Common myeloid progenitor, CD34-positive (primary cell): Measurements from ENCODE around the gene HOXD11.

ENCODE experiments used
- CTCF ChIA-PET: fragments of 350-600 bp; sonication (Branson Sonifier 250); formaldehyde crosslinking; loops from one replicate; lab custom pipeline; 2021; ENCODE audit warnings: antibody characterized with exemption; lab: Charles Lee
- POLR2A ChIA-PET: fragments of 350-600 bp; sonication (Branson Sonifier 250); formaldehyde crosslinking; loops from one replicate; lab custom pipeline; 2021; ENCODE audit warnings: antibody characterized with exemption; lab: Charles Lee
- DNase-seq, 3 donors: peaks; one replicate each; pipeline versions ENCODE4 v3.0.0 to v3.0.0-alpha.2; 2013
- H3K27ac ChIP-seq, 2 experiments: 1 replicate in 1 of 2; 2 replicates in 1 of 2; pipeline ENCODE4 v1.7.0; 2013; ENCODE audit warnings: inconsistent platforms in 2 of 2, low read length in 2 of 2, mild to moderate bottlenecking in 2 of 2, low read depth in 1 of 2, moderate library complexity in 1 of 2; ENCODE audit not compliant: severe bottlenecking in 2 of 2, insufficient read depth in 1 of 2, poor library complexity in 1 of 2
- H3K27me3 ChIP-seq, 5 experiments: replicated peaks in 2 of 5; 1 replicate in 3 of 5; 2 replicates in 2 of 5; pipeline versions ENCODE4 v1.6.1 to v1.7.0; 2013; ENCODE audit warnings: low read length in 4 of 5, mild to moderate bottlenecking in 2 of 5, moderate library complexity in 2 of 5, inconsistent platforms in 1 of 5; ENCODE audit not compliant: insufficient read depth in 5 of 5, control insufficient read depth in 4 of 5
- H3K36me3 ChIP-seq, 4 experiments: 1 replicate in 2 of 4; 2 replicates in 2 of 4; pipeline versions ENCODE4 v1.6.1 to v1.7.0; 2013; ENCODE audit warnings: low read length in 3 of 4, control low read depth in 1 of 4, mild to moderate bottlenecking in 1 of 4; ENCODE audit not compliant: control insufficient read depth in 4 of 4, insufficient read depth in 4 of 4
- H3K4me1 ChIP-seq, 4 experiments: 1 replicate in 3 of 4; 2 replicates in 1 of 4; pipeline versions ENCODE4 v1.6.1 to v1.7.1; 2013; ENCODE audit warnings: low read length in 3 of 4, mild to moderate bottlenecking in 3 of 4, control low read depth in 1 of 4, inconsistent platforms in 1 of 4, moderate library complexity in 1 of 4; ENCODE audit not compliant: control insufficient read depth in 4 of 4, insufficient read depth in 4 of 4; ENCODE audit errors: control extremely low read depth in 1 of 4
- H3K4me3 ChIP-seq, 7 experiments: 1 replicate in 4 of 7; 2 replicates in 3 of 7; pipeline versions ENCODE4 v1.5.1 to v1.7.0; 2013; ENCODE audit warnings: mild to moderate bottlenecking in 7 of 7, low read length in 6 of 7, moderate library complexity in 6 of 7, inconsistent platforms in 2 of 7, low read depth in 2 of 7, control low read depth in 1 of 7; ENCODE audit not compliant: insufficient read depth in 4 of 7, control insufficient read depth in 1 of 7; ENCODE audit errors: extremely low read depth in 1 of 7
- H3K9me3 ChIP-seq, 5 experiments: 1 replicate in 4 of 5; 2 replicates in 1 of 5; pipeline versions ENCODE4 v1.6.1 to v1.7.1; 2013; ENCODE audit warnings: low read length in 4 of 5, mild to moderate bottlenecking in 2 of 5, inconsistent platforms in 1 of 5, low read depth in 1 of 5, moderate library complexity in 1 of 5; ENCODE audit not compliant: control insufficient read depth in 4 of 5, insufficient read depth in 2 of 5; ENCODE audit errors: control extremely low read depth in 1 of 5
- WGBS: methylation state at CpG from one replicate; pipeline ENCODE4 v1.1.5; 2013; ENCODE audit not compliant: insufficient coverage; 5-methylcytosine and 5-hydroxymethylcytosine counted together

The HOXD11 gene

GRCh38 chr2:176090862-176091261, 16.2 kb upstream of the HOXD11 start:
- DNase-seq, result no peak
- peaks cover 0 to 10% (median 0%) of the 10 kb centered on the region in 5 experiments for H3K9me3 ChIP-seq
- no peak overlapping the region for H3K27ac ChIP-seq
- H3K4me1 ChIP-seq, result peaks cover 0 to 18% (median 9%) of the 10 kb centered on the region in 4 experiments
- ChIA-PET CTCF (interaction anchor here (1.1 kb wide), 1 partner anchor 10 kb away, joined by 3 read pairs; no protein-coding TSS in a partner anchor), POLR2A (no interaction called here)
- WGBS, result 23% methylated on average over 3 of the region's 5 CpGs
- H3K27me3 ChIP-seq, result peaks cover 37 to 99% (median 72%) of the 10 kb centered on the region in 5 experiments
- H3K36me3 ChIP-seq, result no peaks in the 10 kb centered on the region
- no peak overlapping the region for H3K4me3 ChIP-seq

- DNase-seq, result no peak
- ChIA-PET CTCF (interaction anchor here (0.9 to 1.4 kb wide), 4 partner anchors 10 to 42 kb away, joined by 3 to 4 read pairs (median 3); no protein-coding TSS in a partner anchor), POLR2A (interaction anchor here (0.6 kb wide), 1 partner anchor 25 kb away, joined by 3 read pairs; no protein-coding TSS in a partner anchor)
- no peak overlapping the region for H3K27ac ChIP-seq
- 5% methylated on average over 31 of the region's 31 CpGs for WGBS
- no peaks in the 10 kb centered on the region for H3K36me3 ChIP-seq
- H3K4me1 ChIP-seq, result peaks cover 3 to 18% (median 11%) of the 10 kb centered on the region in 4 experiments
- H3K9me3 ChIP-seq, result peaks cover 0 to 10% (median 0%) of the 10 kb centered on the region in 5 experiments
- peaks cover 38 to 99% (median 69%) of the 10 kb centered on the region in 5 experiments for H3K27me3 ChIP-seq
- no peak overlapping the region for H3K4me3 ChIP-seq
Observed at GRCh38 chr2:176091329-176092258, 15.5 kb upstream of the HOXD11 start.

DNA sequence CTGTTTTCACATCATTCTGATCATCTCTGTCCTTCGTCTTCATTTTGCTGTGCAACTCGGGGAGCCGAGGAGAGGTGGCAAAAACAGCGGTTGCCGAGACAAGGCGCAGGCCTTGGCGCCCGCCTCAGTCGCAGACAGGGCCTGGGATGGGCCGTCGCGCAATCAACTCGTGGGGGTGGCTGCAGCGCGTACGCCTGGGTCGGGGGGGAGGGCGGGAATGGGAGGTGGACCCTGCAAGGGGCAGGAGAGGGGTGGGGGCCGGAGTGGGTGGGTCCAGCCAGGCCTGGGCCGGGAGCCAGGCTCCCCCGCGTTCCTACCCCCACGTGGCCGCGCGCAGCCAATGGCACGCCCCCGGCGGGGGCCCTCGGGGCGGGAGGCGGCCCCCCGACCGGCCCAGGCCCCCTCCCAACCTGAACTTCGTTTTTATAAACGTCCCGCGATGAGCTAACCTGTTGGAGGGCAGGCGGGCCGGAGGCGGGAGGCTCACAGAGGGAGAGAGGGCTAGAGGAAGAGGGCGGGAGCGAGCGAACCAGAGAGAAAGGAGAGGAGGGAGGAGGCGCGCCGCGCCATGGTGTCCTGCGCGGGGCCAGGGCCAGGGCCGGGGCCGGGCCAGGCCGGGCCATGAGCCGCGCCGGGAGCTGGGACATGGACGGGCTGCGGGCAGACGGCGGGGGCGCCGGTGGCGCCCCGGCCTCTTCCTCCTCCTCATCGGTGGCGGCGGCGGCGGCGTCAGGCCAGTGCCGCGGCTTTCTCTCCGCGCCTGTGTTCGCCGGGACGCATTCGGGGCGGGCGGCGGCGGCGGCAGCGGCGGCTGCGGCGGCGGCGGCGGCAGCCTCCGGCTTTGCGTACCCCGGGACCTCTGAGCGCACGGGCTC, 14.6 kb upstream of the HOXD11 start, which contains the start of gene HOXD13:
TSS of gene HOXD13 (plus strand) at position 452 of the 875 bp plus-strand sequence. CDS start at position 622, 170 bp downstream.
- Histone ChIP-seq H3K27ac (no peak within 1 kb of the TSS), H3K4me3 (peak within 1 kb of the TSS in 2 of 7 experiments; percentile 17 to 36), H3K27me3 (peaks cover 35 to 99% (median 71%) of the 10 kb centered on the region in 5 experiments), H3K9me3 (peaks cover 0 to 10% (median 0%) of the 10 kb centered on the region in 5 experiments), H3K4me1 (peaks cover 7 to 27% (median 21%) of the 10 kb centered on the region in 4 experiments), H3K36me3 (no peaks in the 10 kb centered on the region)
- CTCF ChIA-PET, result interaction anchor here (1.2 to 1.4 kb wide), 2 partner anchors 39 to 41 kb away, joined by 3 to 4 read pairs; no protein-coding TSS in a partner anchor
- no peak for DNase-seq
- 1% methylated on average over 41 of the region's 95 CpGs for WGBS
- POLR2A ChIA-PET, result no interaction called here

DNA sequence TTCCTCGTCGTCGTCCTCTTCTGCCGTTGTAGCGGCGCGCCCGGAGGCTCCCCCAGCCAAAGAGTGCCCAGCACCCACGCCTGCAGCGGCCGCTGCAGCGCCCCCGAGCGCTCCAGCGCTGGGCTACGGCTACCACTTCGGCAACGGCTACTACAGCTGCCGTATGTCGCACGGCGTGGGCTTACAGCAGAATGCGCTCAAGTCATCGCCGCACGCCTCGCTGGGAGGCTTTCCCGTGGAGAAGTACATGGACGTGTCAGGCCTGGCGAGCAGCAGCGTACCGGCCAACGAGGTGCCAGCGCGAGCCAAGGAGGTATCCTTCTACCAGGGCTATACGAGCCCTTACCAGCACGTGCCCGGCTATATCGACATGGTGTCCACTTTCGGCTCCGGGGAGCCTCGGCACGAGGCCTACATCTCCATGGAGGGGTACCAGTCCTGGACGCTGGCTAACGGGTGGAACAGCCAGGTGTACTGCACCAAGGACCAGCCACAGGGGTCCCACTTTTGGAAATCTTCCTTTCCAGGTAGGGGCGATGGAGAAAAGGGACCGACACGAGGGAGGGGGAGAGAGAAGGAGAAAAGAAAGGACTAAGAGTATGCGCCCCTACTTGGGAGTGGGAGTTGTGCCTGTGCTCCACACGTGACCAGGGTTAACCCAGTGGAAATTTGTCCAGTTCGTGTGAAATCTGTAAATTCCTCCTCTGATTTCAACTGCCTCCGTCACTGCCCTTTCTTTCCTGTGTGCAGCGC, 13.8 kb upstream of the HOXD11 start:
- Histone ChIP-seq H3K36me3 (no peaks in the 10 kb centered on the region), H3K27ac (no peak overlapping the region), H3K4me3 (peak overlapping the region in 2 of 7 experiments; percentile 17 to 36), H3K27me3 (peaks cover 32 to 99% (median 72%) of the 10 kb centered on the region in 5 experiments), H3K9me3 (peaks cover 0 to 10% (median 0%) of the 10 kb centered on the region in 5 experiments), H3K4me1 (peaks cover 7 to 23% (median 19%) of the 10 kb centered on the region in 4 experiments)
- POLR2A ChIA-PET, result no interaction called here
- peak in 1 of 3 donors; percentile 54 for DNase-seq
- CTCF ChIA-PET, result interaction anchor here (1.2 to 3.2 kb wide), 5 partner anchors 8 to 68 kb away, joined by 3 to 17 read pairs (median 4); no protein-coding TSS in a partner anchor
- 5% methylated on average over 51 of the region's 53 CpGs for WGBS

DNA sequence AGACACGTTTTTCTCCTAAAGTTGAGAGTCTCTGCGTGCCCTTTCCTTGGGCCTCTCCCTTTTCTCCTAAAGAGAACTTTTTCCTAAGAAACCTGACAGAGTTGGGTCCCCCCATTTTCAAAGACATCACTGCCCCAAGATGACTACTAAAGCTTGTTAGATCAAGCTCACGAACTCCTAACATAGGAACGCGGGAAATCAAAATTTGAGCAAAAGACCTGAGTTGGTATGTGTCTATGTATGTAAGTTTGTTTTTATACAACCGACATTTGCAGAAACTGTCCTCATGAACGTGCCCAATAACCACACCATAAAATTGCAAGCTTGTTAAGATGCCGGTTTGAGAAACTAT, 13.2 kb upstream of the HOXD11 start:
- Histone ChIP-seq H3K27me3 (peaks cover 29 to 99% (median 71%) of the 10 kb centered on the region in 5 experiments), H3K4me3 (no peak overlapping the region), H3K36me3 (no peaks in the 10 kb centered on the region), H3K27ac (no peak overlapping the region), H3K9me3 (peaks cover 0 to 10% (median 0%) of the 10 kb centered on the region in 5 experiments), H3K4me1 (peaks cover 7 to 23% (median 18%) of the 10 kb centered on the region in 4 experiments)
- no peak for DNase-seq
- ChIA-PET CTCF (interaction anchor here (0.8 to 3.2 kb wide), 6 partner anchors 9 to 68 kb away, joined by 3 to 17 read pairs (median 4); no protein-coding TSS in a partner anchor), POLR2A (no interaction called here)
- WGBS, result 21% methylated on average over 2 of the region's 8 CpGs

- ChIA-PET CTCF (interaction anchor here (0.8 to 4.9 kb wide), 8 partner anchors 9 to 67 kb away, joined by 3 to 27 read pairs (median 5); no protein-coding TSS in a partner anchor), POLR2A (no interaction called here)
- peaks cover 7 to 23% (median 18%) of the 10 kb centered on the region in 4 experiments for H3K4me1 ChIP-seq
Observed at GRCh38 chr2:176094349-176094748, 12.7 kb upstream of the HOXD11 start.

More at GRCh38 chr2:176094349-176094748, 12.7 kb upstream of the HOXD11 start:
- H3K9me3 ChIP-seq, result peaks cover 0 to 10% (median 0%) of the 10 kb centered on the region in 5 experiments
- DNase-seq, result no peak
- H3K36me3 ChIP-seq, result no peaks in the 10 kb centered on the region
- 9% methylated on average over 7 of the region's 12 CpGs for WGBS
- H3K27ac ChIP-seq, result no peak overlapping the region
- peaks cover 24 to 99% (median 70%) of the 10 kb centered on the region in 5 experiments for H3K27me3 ChIP-seq
- no peak overlapping the region for H3K4me3 ChIP-seq
